Esophagus muscularis mucosa (tissue), 4 donors: Measurements from ENCODE around the gene RPP25L.

Experiments used
- CTCF ChIP-seq, 3 experiments: fragments of 200-600 bp in 2 of 3; fragments of 450-650 bp in 1 of 3; sonication (generic) in 2 of 3; IDR thresholded peaks; one replicate each; pipeline ENCODE4 v1.5.1; 2017 to 2019; ENCODE audit warnings: antibody characterized with exemption in 3 of 3, mild to moderate bottlenecking in 2 of 3, moderate library complexity in 1 of 3
- EP300 ChIP-seq: sonication (generic); formaldehyde crosslinking; IDR thresholded peaks from one replicate; pipeline ENCODE4 v1.6.1; 2017; ENCODE audit warnings: antibody characterized with exemption
- POLR2A ChIP-seq: fragments of 450-650 bp; IDR thresholded peaks from one replicate; pipeline ENCODE4 v1.6.1; 2017; ENCODE audit warnings: antibody characterized with exemption, moderate library complexity, mild to moderate bottlenecking, low read depth

GRCh38 chr9:34606190-34606589, 5.7 kb downstream of the RPP25L start:
- TF ChIP-seq CTCF (IDR thresholded peaks at IDR 0.05) = no peak
- no peak for TF ChIP-seq POLR2A
- TF ChIP-seq EP300 = no peak
